ENCODE data around the gene GPRC5D.

GRCh38 chr12:12982331-12982730 lies 30.4 kb upstream of the GPRC5D start:
- no peak for TF ChIP-seq CTCF (IDR thresholded peaks at IDR 0.05)
- TF ChIP-seq ZFX (IDR thresholded peaks at IDR 0.05; ENCODE audit: borderline replicate concordance): no peak
